ENCODE data around the gene SPECC1L.
"Not testable (repeated sequence)": the region's sequence is repeated elsewhere in the genome, so short reads cannot be mapped to it uniquely, and the experiment has no call there.

Gene SPECC1L

DNA sequence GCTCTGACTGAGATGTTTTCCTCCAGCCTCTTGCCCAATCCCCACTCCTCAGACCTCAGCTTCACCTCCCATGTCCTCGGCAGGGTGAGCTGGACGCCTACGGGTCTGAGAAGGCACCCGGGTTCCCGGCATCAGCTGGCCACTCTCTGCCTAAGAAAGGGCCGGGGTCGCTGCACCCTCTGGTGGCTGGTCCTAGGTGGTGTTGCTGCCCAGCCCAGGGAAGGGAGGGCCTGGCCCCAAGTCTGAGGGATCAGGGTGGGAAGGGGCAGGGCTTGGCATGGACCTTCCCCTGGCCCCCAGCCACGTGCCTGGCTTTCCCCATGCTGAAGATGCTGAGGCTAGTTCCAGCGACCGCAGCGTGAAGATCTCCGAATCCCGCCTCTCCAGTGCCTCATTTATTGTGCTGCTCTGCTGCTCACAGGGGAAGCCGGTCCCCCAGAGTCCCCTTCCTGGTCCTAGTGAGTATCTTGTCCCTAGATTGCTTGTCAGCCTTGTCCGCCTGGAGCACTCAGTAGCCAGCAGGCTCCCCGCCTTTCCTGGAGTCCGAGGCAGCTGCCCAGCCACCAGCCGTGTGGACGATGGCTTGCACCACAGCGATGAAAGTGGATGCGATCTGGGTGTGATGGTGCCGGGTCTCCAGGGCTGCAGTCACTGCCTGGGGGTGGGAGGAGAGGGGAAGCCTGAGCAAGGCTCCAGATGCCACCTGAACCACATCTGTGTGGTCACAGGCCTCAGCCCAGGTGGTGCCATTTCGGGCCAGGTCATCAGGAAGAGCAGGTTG lies 22.9 kb upstream of the SPECC1L start:
- DNase-seq = peak; percentile 19 to 56

DNA sequence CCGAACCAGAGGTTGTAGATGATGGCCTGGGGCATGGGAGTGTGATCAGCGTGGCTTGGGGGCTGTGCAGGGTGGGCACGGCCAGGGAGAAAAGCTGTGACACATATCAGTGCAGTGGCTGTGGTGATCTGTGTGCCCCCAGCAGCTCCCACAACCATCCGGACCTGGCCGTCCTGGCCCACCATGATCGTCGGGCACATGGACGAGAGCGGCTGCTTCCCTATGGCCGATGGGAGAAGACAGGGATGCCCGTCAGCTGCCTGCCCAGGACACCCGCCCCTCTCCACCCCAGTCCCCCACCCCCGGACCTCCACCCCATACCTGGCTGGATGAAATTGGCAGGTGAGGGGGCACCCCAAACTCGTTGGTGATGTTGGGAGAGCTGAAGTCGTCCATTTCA lies 22.0 kb upstream of the SPECC1L start:
- not testable (repeated sequence) for DNase-seq

DNA sequence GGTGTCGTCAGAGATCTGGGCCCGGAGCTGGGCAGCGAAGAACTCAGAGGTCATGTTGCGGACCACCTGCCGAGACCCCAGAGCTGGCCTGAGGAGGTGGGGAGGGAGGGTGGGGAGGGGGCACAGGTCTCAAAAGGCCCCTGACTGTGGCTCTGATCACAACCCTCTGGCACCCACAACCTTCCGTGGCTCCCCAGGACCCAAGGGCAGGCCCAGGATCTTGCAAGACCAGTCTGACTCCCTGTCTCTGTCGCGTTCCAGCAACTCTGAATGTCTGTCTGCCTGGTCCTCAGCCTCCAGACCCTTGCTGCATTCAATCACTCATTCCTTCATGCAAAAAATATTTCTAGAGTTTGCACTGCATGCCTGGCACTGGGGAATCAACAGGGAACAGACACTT lies 21.2 kb upstream of the SPECC1L start:
- DNase-seq = not testable (repeated sequence)

DNA sequence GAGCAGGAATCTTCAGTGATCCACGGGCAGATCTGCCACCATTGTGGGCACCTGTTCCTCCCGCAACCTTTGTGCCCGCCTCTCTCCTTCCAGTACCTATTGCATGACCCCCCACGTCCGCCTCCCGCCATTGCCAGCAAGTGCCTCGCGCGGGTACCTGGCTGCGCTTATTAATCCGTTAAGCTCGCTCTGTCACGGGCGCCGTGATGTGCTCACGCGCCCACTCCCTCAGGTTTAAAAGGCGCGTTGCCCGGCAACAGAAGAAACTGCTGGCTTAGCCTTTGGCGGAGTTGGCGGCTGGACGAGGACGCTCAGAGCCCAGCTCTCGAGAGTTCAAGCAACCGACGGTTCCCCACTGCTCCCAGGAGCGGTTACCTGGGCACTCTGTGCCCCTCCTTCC lies 19.3 kb upstream of the SPECC1L start:
- not testable (repeated sequence) for DNase-seq

DNA sequence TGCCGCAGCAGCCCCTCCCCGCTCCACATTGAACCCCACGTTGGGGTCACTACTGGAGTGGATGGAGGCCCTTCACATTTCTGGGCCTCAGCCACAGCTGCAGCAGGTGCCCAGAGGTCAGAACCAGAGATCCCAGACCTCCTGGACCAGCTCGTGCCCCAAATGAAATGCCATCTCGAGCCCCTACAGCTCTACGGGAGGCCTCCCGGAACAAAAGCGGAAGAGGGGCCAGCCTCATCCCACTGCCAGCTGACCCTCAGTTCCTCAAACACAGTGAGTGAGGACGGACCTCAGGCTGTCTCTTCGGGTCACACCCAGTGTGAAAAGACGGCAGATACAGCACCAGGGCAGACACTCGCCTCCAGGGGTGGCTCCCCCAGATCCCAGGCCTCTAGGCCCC lies 17.5 kb upstream of the SPECC1L start:
- not testable (repeated sequence) for DNase-seq

GRCh38 chr22:24256136-24256535 lies 14.5 kb upstream of the SPECC1L start:
- not testable (repeated sequence) for DNase-seq

DNA sequence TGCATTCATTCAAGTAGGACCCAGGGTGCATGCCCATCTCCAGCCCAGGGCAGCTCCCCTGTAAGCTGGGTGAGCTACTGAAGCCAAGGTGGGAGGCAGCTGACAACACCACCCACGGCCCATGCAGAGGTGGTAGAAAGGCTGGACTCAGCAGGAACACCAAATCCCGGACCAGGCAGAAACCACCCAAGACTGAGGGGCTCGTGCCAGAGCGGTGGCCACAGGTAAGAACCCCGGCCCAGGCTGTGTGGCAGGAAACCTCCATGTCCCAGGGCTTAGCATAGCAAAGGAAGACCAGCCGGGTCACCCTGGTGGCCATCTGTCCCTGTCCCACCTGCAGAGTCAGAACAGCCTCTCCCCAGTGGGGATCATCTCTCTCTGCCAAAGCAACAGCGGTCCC lies 13.9 kb upstream of the SPECC1L start:
- not testable (repeated sequence) for DNase-seq

GRCh38 chr22:24259459-24259858 lies 11.2 kb upstream of the SPECC1L start:
- peak; percentile 23 to 41 for DNase-seq

- not testable (repeated sequence) for DNase-seq
Measured at GRCh38 chr22:24262185-24262749, 8.4 kb upstream of the SPECC1L start.

- DNase-seq = not testable (repeated sequence)
Measured at GRCh38 chr22:24263479-24263878, 7.2 kb upstream of the SPECC1L start.

DNA sequence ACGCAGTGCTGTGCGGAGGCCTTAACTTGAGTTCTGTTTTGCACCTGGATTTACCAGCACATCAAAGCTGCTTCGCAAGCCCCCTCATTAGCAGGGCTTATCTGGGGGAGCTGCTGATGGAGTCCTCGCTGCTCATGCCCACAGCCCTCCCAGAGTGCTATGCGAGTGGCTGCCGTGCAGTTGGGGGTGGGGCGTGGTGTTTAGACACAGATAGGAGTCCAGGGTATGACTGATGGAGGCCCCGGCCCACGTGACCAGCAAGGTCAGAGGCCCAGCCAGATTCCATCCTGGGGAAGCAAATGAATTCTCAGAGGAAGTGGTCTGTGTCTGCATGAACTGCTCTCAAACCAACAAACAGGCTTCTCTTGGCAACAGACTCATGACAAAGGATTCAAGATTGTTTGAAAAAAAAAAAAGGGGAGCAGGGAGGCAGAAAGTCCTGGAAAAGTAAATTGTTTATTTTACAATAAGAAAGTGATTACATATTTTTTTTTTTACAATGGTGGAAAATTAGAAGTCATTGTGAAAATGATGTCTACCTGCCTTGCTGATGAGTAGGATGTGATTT lies 6.2 kb upstream of the SPECC1L start:
- not testable (repeated sequence) for DNase-seq

DNA sequence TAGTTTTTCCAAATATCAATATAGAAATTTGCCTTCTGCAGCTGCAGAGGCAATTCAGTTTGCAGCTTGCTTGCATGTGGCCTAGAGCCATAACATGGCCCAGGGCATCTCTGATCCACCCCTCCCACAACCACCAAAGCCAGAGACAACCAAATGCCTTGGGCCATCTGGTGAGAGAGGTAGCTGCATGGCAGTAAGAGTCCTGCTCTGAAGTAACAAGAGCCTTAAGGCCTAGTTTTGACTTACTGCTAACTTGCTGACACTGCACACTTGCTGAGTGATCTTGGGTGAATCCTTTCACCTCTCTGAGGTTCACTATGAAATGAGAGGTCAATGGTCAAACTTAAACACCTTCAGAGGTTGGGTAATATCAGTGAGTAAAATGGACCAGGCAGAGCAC lies 4.9 kb upstream of the SPECC1L start:
- no peak for DNase-seq

DNA sequence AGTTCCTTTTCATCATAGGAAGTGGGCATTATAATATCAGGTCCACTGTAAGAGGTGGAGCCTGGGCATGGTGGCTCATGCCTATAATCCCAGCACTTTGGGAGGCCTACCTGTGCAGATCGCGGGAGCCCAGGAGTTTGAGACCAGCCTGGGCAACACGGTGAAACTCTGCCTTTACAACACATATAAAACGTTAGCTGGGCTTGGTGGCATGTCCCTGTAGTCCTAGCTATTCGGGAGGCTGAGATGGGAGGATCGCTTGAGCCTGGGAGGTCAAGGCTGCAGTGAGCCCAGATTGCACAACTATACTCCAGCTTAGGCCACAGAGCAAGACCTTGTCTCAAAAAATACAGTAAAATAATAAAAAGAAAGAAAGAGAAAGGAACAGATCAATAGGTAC lies 4.1 kb upstream of the SPECC1L start:
- not testable (repeated sequence) for DNase-seq

- no peak for DNase-seq
Measured at GRCh38 chr22:24271386-24271854, 789 bp downstream of the SPECC1L start.

- not testable (repeated sequence) for DNase-seq
Measured at GRCh38 chr22:24273031-24273430, 2.4 kb downstream of the SPECC1L start.

- not testable (repeated sequence) for DNase-seq
Measured at GRCh38 chr22:24273906-24274305, 3.3 kb downstream of the SPECC1L start.

GRCh38 chr22:24274696-24275405 lies 4.2 kb downstream of the SPECC1L start:
- not testable (repeated sequence) for DNase-seq

GRCh38 chr22:24280363-24280762 lies 9.7 kb downstream of the SPECC1L start:
- not testable (repeated sequence) for DNase-seq

DNA sequence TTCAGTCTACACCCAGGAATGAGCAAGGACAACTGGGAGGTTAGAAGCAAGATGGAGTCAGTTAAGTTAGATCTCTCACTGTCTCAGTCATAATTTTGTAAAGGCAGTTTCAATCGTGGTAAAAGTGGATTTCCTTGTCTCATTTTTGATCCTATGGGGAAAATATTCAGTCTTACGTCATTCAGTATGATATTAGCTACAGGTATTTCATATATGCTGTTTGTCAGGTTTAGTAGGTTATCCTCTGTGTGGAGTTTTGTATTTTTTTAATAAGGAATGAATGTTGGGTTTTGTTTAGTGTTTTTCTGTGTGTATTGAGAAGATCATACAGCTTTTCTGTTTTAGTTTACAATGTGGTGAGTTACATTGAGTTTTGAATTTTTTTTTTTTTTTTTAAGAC lies 11.8 kb downstream of the SPECC1L start:
- no peak for DNase-seq

- no peak for DNase-seq
Measured at GRCh38 chr22:24284747-24285203, 14.1 kb downstream of the SPECC1L start.

- DNase-seq = no peak
Measured at GRCh38 chr22:24285245-24285644, 14.6 kb downstream of the SPECC1L start.

GRCh38 chr22:24287212-24287611 lies 16.6 kb downstream of the SPECC1L start:
- DNase-seq = not testable (repeated sequence)

DNA sequence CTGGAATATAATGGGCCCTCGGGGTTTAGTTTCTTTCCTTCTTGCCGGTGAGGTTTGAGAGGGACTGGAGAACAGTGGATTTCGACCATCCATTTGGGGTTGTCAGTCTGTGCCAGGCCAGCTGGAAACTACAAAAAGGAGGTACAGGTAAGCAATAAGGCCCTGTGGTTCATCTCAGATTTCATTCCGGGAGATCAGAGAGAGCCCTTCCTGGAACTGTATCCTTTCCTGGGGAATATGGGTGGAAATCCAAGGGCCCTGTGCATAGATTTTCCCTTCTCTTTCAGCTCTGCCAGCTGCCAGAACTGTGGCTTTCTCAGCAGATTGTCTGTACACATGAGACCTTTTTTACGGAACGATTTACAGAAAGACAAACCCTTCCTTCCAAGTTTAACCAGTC lies 17.2 kb downstream of the SPECC1L start:
- DNase-seq = not testable (repeated sequence)

Data from NCI-H1930 (cell line).